Upper lobe of right lung (tissue), 1 donor: Measurements from ENCODE around the gene DHRSX. TPM values are rescaled to one million over a fixed set of nuclear protein-coding genes. Genes with fewer than 3 reads are reported as not detected.

Experiments
- ATAC-seq: fragments of 200-7000 bp; cut with Tn5 transposase; one replicate; pipeline ENCODE4 v1.9.1; 2020; ENCODE audit warnings: mild to moderate bottlenecking, moderate library complexity
- DNase-seq: peaks from one replicate; pipeline ENCODE4 v3.0.0-alpha.2; 2020
- H3K27ac ChIP-seq: fragments of 200-600 bp; one replicate; pipeline ENCODE4 v1.8.0; 2022
- H3K27me3 ChIP-seq: fragments of 200-600 bp; one replicate; pipeline ENCODE4 v1.8.0; 2022; ENCODE audit warnings: mild to moderate bottlenecking
- H3K36me3 ChIP-seq: fragments of 200-600 bp; one replicate; pipeline ENCODE4 v1.8.0; 2022
- H3K4me1 ChIP-seq: fragments of 200-600 bp; one replicate; pipeline ENCODE4 v1.8.0; 2022
- H3K4me3 ChIP-seq: fragments of 200-600 bp; one replicate; pipeline ENCODE4 v1.8.0; 2022; ENCODE audit warnings: mild to moderate bottlenecking
- H3K9me3 ChIP-seq: fragments of 200-600 bp; one replicate; pipeline ENCODE4 v1.8.0; 2022
- CTCF ChIP-seq: fragments of 200-600 bp; IDR thresholded peaks from one replicate; pipeline ENCODE4 v1.8.0; 2022; ENCODE audit warnings: antibody characterized with exemption
- intact Hi-C: fragments of 100-400 bp; cut with DNase I; formaldehyde crosslinking; loops from one replicate; pipeline ENCODE4 v1.11.0; 2022
- long read RNA-seq: library from polyadenylated mRNA; unstranded; transcript quantifications from one replicate; pipeline ENCODE4 v2.0.0, GENCODE V29; 2021
- total RNA-seq: library from RNA; stranded (reverse); fragmentation: NEBNext Ultra II Directional; extraction: Animal tissue kit (Norgen Biotek cat#: 25700); gene quantifications from one replicate; pipeline ENCODE4 v1.2.1, GENCODE V29; 2021
- donor health status: DM: no; HTN: yes; CAD: no; lungs with severe emphysema.

Gene DHRSX
- 34.8 TPM for total RNA-seq
- long read RNA-seq, transcript DHRSX-201 (7 exons, 2,571 nt): major isoform, 37 of 61 reads
- long read RNA-seq, partial matches to known transcripts: 4 of 61 reads
- long read RNA-seq, other reads (novel, unspliced or antisense): 19 of 61 reads

DNA sequence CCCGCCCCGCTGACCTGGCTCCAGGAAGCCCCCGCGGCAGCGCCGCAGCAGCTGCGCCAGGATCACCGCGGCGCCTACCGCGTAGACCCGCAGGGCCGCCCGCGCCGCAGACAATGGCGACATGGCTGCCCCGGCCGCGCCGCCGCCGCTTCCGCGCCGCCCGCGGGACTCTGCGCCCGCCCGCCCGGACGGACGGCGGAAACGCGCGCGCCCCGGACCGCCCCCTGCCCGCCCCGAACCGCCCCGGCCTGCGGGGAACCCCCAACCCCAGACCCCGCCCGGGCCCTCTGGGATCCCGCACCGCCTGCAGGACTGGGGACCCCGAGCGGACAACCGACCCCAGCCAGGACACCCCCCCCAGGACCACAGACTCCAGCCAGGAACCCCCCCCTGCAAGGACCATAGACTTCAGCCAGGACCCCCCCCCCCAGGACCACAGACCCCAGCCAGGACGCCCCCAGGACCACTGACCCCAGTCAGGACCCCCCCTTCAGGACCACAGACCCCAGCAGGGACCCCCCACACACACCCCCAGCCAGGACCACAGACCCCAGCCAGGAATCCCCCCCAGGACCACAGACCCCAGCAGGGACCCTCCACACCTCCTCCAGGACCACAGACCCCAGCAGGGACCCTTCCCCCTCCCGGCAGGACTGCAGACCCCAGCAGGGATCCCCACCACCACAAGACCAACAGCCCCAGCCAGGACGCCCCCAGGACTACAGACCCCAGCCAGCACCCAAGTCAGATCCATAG, at the start of gene DHRSX, which contains the start of gene ZBED1:
Gene DHRSX (minus strand): TSS at position 174 of the 756 bp plus-strand sequence. CDS start 51 bp downstream, at position 123.
Gene ZBED1 (minus strand): TSS at position 174 of the 756 bp plus-strand sequence. CDS start 10,257 bp downstream, outside the sequence.
- no peaks in the 10 kb centered on the region for H3K9me3 ChIP-seq
- no peak for DNase-seq
- no peaks in the 10 kb centered on the region for H3K27me3 ChIP-seq
- TF ChIP-seq CTCF: no peak
- H3K4me3 ChIP-seq: peak within 1 kb of the TSS; percentile 89
- H3K36me3 ChIP-seq: peaks cover 6% of the 10 kb centered on the region
- H3K4me1 ChIP-seq: peaks cover 28% of the 10 kb centered on the region
- peak; percentile 77 for ATAC-seq
- H3K27ac ChIP-seq: peak within 1 kb of the TSS; percentile 91
- intact Hi-C loops: no loop called here

- intact Hi-C loops: no loop called here
- ATAC-seq (peak; percentile 69), DNase-seq (no peak)
- no peak for TF ChIP-seq CTCF
- no peaks in the 10 kb centered on the region for H3K36me3 ChIP-seq
- H3K4me3 ChIP-seq: no peak overlapping the region
- H3K27me3 ChIP-seq: no peaks in the 10 kb centered on the region
- H3K9me3 ChIP-seq: no peaks in the 10 kb centered on the region
- no peak overlapping the region for H3K27ac ChIP-seq
- H3K4me1 ChIP-seq: no peaks in the 10 kb centered on the region
Observed at GRCh38 chrX:2549876-2550275, 49.1 kb upstream of the DHRSX start.

DNA sequence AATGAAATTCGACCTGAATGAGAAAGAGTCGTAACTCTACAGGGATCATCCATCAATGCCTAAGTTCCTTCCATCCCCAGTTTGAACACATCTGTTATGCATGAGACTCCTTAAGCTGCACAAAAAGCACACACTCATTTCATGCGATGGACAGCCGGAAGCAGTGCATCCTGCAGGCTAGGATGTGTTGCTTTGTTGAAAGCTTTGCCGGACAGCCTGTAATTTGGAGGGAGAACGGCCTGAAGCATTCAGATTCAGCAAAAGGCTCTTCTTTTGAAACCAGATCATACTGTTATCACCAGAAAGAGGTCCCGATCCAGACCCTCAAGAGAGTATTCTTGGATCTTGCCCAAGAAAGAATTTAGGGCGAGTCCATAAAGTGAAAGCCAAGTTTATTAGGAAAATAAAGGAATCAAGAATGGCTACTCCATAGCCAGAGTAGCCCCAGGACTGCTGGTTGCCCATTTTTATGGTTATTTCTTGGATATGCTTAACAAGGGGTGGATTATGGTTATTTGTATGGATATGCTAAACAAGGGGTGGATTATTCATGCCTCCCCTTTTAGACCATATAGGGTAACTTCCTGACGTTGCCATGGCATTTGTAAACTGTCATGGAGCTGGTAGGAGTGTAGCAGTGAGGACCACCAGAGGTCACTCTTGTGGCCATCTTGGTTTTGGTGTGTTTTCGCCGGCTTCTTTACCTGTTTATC, 48.1 kb upstream of the DHRSX start:
- no peaks in the 10 kb centered on the region for H3K9me3 ChIP-seq
- no peaks in the 10 kb centered on the region for H3K27me3 ChIP-seq
- H3K27ac ChIP-seq: no peak overlapping the region
- no peak for DNase-seq
- ATAC-seq: no peak
- intact Hi-C loops: no loop called here
- H3K4me1 ChIP-seq: no peaks in the 10 kb centered on the region
- no peak for TF ChIP-seq CTCF
- H3K4me3 ChIP-seq: no peak overlapping the region
- H3K36me3 ChIP-seq: no peaks in the 10 kb centered on the region

- no peaks in the 10 kb centered on the region for H3K27me3 ChIP-seq
- H3K4me3 ChIP-seq: no peak overlapping the region
- TF ChIP-seq CTCF: no peak
- no peaks in the 10 kb centered on the region for H3K4me1 ChIP-seq
- ATAC-seq (no peak), DNase-seq (no peak)
- H3K9me3 ChIP-seq: no peaks in the 10 kb centered on the region
- H3K27ac ChIP-seq: no peak overlapping the region
- H3K36me3 ChIP-seq: no peaks in the 10 kb centered on the region
- intact Hi-C loops: no loop called here
Observed at GRCh38 chrX:2547736-2548135, 47.0 kb upstream of the DHRSX start.

DNA sequence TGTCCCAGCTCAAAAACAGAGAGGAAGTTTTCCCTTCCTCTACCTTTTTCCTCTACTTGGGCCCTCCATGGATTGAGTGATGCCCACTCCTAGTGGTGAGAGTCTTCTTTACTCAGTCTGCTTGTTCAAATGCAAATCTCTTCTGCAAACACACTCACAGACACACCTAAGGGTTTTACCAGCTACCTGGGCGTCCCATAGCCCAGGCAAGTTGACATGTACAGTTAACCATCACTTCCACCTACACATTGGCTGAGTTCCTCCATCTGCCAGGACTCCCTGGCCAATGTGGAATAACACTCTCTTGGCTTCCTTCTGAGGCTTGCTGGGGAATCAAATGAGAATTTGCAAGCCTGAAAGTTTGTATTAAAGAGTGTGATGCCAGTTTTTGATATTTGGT, 45.7 kb upstream of the DHRSX start:
- no peak overlapping the region for H3K27ac ChIP-seq
- intact Hi-C loops: no loop called here
- H3K27me3 ChIP-seq: no peaks in the 10 kb centered on the region
- no peaks in the 10 kb centered on the region for H3K4me1 ChIP-seq
- DNase-seq (no peak), ATAC-seq (no peak)
- no peaks in the 10 kb centered on the region for H3K36me3 ChIP-seq
- no peak for TF ChIP-seq CTCF
- H3K4me3 ChIP-seq: no peak overlapping the region
- no peaks in the 10 kb centered on the region for H3K9me3 ChIP-seq
